Sigmoid colon (tissue), 7 donors: ENCODE data around the gene TCERG1. TPM values are rescaled to one million over a fixed set of nuclear protein-coding genes. Genes with fewer than 3 reads are reported as not detected.
"Not testable (repeated sequence)": the region's sequence is repeated elsewhere in the genome, so short reads cannot be mapped to it uniquely, and the experiment has no call there.

ENCODE experiments used
- DNase-seq: peaks from one replicate; pipeline ENCODE4 v3.0.0-alpha.2; 2019
- H3K27ac ChIP-seq, 4 donors: fragments of 200-600 bp; sonication (generic); one replicate each; pipeline ENCODE4 v1.5.1; 2016 to 2019; ENCODE audit warnings: mild to moderate bottlenecking in 1 of 4
- H3K27me3 ChIP-seq, 3 donors: fragments of 200-600 bp; sonication (generic); one replicate each; pipeline ENCODE4 v1.5.1; 2019; ENCODE audit warnings: mild to moderate bottlenecking in 1 of 3
- H3K36me3 ChIP-seq, 4 donors: fragments of 200-600 bp; sonication (generic); one replicate each; pipeline ENCODE4 v1.5.1; 2016 to 2019
- H3K4me1 ChIP-seq, 4 donors: fragments of 200-600 bp; sonication (generic); one replicate each; pipeline ENCODE4 v1.5.1; 2017 to 2019
- H3K4me3 ChIP-seq, 4 donors: fragments of 200-600 bp; sonication (generic); one replicate each; pipeline ENCODE4 v1.5.1; 2017 to 2019; ENCODE audit warnings: mild to moderate bottlenecking in 2 of 4, moderate library complexity in 1 of 4
- H3K9me3 ChIP-seq, 4 donors: fragments of 200-600 bp in 3 of 4; sonication (generic) in 3 of 4; one replicate each; pipeline versions ENCODE4 v1.5.1 to v1.6.1; 2013 to 2019
- EP300 ChIP-seq, 4 donors: sonication (generic); formaldehyde crosslinking; IDR thresholded peaks; one replicate each; pipeline ENCODE4 v1.6.1; 2017; ENCODE audit warnings: antibody characterized with exemption in 4 of 4
- POLR2A ChIP-seq, 2 donors: fragments of 450-650 bp; IDR thresholded peaks; one replicate each; pipeline ENCODE4 v1.6.1; 2016; ENCODE audit warnings: antibody characterized with exemption in 2 of 2, mild to moderate bottlenecking in 2 of 2, moderate library complexity in 2 of 2
- POLR2AphosphoS5 ChIP-seq, 4 donors: sonication (generic); formaldehyde crosslinking; IDR thresholded peaks; one replicate each; pipeline ENCODE4 v1.6.1; 2017; ENCODE audit warnings: antibody characterized with exemption in 4 of 4
- WGBS, 2 donors: extraction: QIAGEN DNeasy Blood & Tissue Kit; methylation state at CpG; one replicate each; pipeline ENCODE4 v1.1.7; 2013; 5-methylcytosine and 5-hydroxymethylcytosine counted together
- intact Hi-C: fragments of 100-400 bp; cut with DNase I; formaldehyde crosslinking; loops from one replicate; pipeline ENCODE4 v1.15.1; 2023
- polyA plus RNA-seq, 3 donors: library from polyadenylated mRNA; stranded (reverse); fragments of 200-250 nt; gene quantifications; one replicate each; pipeline ENCODE4 v1.2.3, GENCODE V29; 2013
- small RNA-seq, 3 donors: library from RNA; depleted of rRNA; stranded (forward); fragments of <200 nt; gene quantifications; one replicate each; pipeline ENCODE3, GENCODE V24; 2016
- total RNA-seq, 4 donors: library from RNA; depleted of rRNA; stranded (reverse); fragments of >200 nt; gene quantifications; one replicate each; pipeline ENCODE4 v1.1.0, GENCODE V29; 2016
- TF ChIP-seq, protein P1 (sequence below), 4 experiments: fragments of 450-650 bp in 3 of 4; fragments of 200-600 bp in 1 of 4; IDR thresholded peaks; one replicate each; pipeline ENCODE4 v1.5.1; 2016 to 2019; ENCODE audit warnings: antibody characterized with exemption in 4 of 4, mild to moderate bottlenecking in 3 of 4, moderate library complexity in 2 of 4
- donor health status: healthy with polysubstance abuse.
- donor health status: Bipolar disorder and iron deficiency.
- donor health status: healthy.

Gene TCERG1
- total and polyA plus RNA-seq, 7 donors, result 10.2 to 67.3 (median 37.9) TPM

DNA sequence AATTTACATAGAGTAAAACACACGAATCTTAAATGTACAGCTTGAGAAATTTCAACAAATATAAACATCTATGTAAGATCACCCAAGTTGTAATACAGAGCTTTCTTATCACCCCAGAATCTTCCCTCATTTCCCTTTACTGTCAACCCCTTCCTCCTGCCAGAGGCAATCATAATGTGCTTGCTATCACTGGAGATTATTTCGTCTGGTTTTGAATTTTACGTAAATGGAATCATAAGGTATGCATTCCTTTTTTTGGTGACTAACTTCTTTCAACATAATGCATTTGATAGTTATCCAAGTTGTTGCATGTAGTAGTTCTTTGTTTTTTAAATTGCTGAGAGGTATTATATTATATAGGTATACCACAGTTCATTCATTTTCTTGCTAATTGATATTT lies 106.3 kb downstream of the TCERG1 start:
- Histone ChIP-seq H3K27ac (no peak overlapping the region), H3K4me3 (no peak overlapping the region), H3K36me3 (no peaks in the 10 kb centered on the region), H3K9me3 (no peaks in the 10 kb centered on the region), H3K4me1 (no peaks in the 10 kb centered on the region), H3K27me3 (no peaks in the 10 kb centered on the region)
- intact Hi-C loops, result no loop called here
- WGBS, 2 donors, result 52 to 62% methylated on average over 3 of the region's 3 CpGs
- no peak for DNase-seq
- TF ChIP-seq POLR2A (IDR thresholded peaks at IDR 0.05) (no peak), POLR2AphosphoS5 (IDR thresholded peaks at IDR 0.05) (no peak), EP300 (IDR thresholded peaks at IDR 0.05) (no peak)
- TF ChIP-seq, protein P1, sequence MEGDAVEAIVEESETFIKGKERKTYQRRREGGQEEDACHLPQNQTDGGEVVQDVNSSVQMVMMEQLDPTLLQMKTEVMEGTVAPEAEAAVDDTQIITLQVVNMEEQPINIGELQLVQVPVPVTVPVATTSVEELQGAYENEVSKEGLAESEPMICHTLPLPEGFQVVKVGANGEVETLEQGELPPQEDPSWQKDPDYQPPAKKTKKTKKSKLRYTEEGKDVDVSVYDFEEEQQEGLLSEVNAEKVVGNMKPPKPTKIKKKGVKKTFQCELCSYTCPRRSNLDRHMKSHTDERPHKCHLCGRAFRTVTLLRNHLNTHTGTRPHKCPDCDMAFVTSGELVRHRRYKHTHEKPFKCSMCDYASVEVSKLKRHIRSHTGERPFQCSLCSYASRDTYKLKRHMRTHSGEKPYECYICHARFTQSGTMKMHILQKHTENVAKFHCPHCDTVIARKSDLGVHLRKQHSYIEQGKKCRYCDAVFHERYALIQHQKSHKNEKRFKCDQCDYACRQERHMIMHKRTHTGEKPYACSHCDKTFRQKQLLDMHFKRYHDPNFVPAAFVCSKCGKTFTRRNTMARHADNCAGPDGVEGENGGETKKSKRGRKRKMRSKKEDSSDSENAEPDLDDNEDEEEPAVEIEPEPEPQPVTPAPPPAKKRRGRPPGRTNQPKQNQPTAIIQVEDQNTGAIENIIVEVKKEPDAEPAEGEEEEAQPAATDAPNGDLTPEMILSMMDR (IDR thresholded peaks at IDR 0.05), result no peak

DNA sequence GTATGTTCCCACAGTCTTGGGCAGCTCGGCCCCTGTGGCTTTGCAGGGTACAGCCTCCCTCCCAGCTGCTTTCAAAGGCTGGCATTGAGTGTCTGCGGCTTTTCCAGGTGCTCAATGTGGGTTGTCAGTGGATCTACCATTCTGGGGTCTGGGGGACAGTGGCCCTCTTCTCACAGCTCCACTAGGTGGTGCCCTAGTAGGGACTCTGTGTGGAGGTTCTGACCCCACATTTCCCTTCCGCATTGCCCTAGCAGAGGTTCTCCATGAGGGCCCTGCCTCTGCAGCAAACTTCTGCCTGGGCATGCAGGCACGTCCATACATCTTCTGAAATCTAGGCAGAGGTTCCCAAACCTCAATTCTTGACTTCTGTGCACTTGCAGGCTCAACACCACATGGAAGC lies 109.8 kb downstream of the TCERG1 start:
- 89 to 90% methylated on average over 4 of the region's 4 CpGs for WGBS, 2 donors
- H3K27me3 ChIP-seq, intact Hi-C loops, H3K9me3 ChIP-seq, H3K36me3 ChIP-seq, H3K4me3 ChIP-seq, DNase-seq, H3K27ac ChIP-seq: not testable (repeated sequence)
- H3K4me1 ChIP-seq, result peaks cover 0 to 17% (median 10%) of the 10 kb centered on the region in 4 donors

DNA sequence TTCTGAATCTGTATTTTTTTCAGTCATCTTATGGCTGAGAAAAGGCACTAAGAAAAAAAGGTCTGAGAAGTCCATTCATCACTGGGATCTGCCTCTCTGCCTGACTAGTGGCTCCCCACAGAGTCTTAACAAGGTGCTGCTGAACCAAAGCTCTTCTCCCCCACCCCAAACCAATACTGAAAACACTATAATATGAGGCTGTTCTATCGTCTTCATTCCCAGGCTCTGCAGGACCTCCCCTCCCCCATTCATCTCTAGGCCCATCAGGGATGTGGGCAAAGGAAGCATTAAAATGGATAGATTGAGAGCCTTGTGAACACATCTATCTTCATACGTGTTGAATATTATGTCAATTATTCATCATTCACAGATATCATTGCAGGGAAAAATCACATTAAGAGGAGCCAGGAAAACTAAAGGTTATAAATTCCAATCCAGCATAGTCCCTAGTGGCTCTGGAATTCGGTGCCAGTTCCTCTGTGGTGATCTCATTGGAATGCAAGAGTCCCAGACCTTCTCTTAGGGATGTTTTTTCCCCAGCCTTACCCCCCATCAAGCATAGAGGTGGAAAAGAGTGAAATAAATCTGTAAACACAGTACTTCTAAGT lies 113.2 kb downstream of the TCERG1 start:
- TF ChIP-seq POLR2A (IDR thresholded peaks at IDR 0.05), result no peak
- no peak for TF ChIP-seq EP300 (IDR thresholded peaks at IDR 0.05)
- TF ChIP-seq, protein P1 (IDR thresholded peaks at IDR 0.05), result no peak
- TF ChIP-seq POLR2AphosphoS5 (IDR thresholded peaks at IDR 0.05), result no peak
- H3K27ac ChIP-seq, result no peak overlapping the region
- no peaks in the 10 kb centered on the region for H3K36me3 ChIP-seq
- no peak overlapping the region for H3K4me3 ChIP-seq
- H3K27me3 ChIP-seq, result no peaks in the 10 kb centered on the region
- no peaks in the 10 kb centered on the region for H3K9me3 ChIP-seq
- intact Hi-C loops, result no loop called here
- 56 to 58% methylated on average over 3 of the region's 3 CpGs for WGBS, 2 donors
- no peak for DNase-seq
- H3K4me1 ChIP-seq, result peaks cover 0 to 25% (median 20%) of the 10 kb centered on the region in 4 donors

Small RNA genes within 50 kb of the gene (small RNA-seq; reads per million reads assigned to genes)
- gene RF02271, result 0 reads per million in 3 donors

Other genes with a start within 250 kb of the TCERG1 start
- 10 to 100 TPM; 20.1 to 30.9 (median 25.0) TPM for gene RBM27, start 243.7 kb upstream of the TCERG1 start, total RNA-seq
- gene RBM27, start 243.7 kb upstream of the TCERG1 start, polyA plus RNA-seq, result 1 to 10 TPM; 5.4 to 9.3 (median 6.7) TPM
- gene POU4F3, start 108.5 kb upstream of the TCERG1 start, total RNA-seq, result under 1 TPM in 2 of 4 donors, not detected in 2; under 0.01 to 0.83 TPM
- gene POU4F3, start 108.5 kb upstream of the TCERG1 start, polyA plus RNA-seq, result under 1 TPM in 1 of 3 donors, not detected in 2; 0.06 TPM
- not detected for gene GPR151, start 68.9 kb downstream of the TCERG1 start, total RNA-seq
- gene GPR151, start 68.9 kb downstream of the TCERG1 start, polyA plus RNA-seq, result not detected